ENCODE data around the gene EIF4E3.

- TF ChIP-seq CTCF (IDR thresholded peaks at IDR 0.05; ENCODE audit: poor library complexity, severe bottlenecking) = no peak
- TF ChIP-seq SMC3 (conservative IDR thresholded peaks at IDR 0.05; ENCODE audit: poor library complexity) = no peak
- TF ChIP-seq EZH2 (IDR thresholded peaks at IDR 0.05; ENCODE audit: borderline replicate concordance, insufficient read depth, low read length, poor library complexity, severe bottlenecking) = no peak
- TF ChIP-seq RAD21 (conservative IDR thresholded peaks at IDR 0.05) = no peak
- TF ChIP-seq MXI1 (conservative IDR thresholded peaks at IDR 0.05; ENCODE audit: poor library complexity, severe bottlenecking) = no peak
- no peak for TF ChIP-seq POLR2AphosphoS5 (IDR thresholded peaks at IDR 0.05)
- TF ChIP-seq TAF1 (IDR thresholded peaks at IDR 0.05; ENCODE audit: low read depth) = no peak
- TF ChIP-seq EP300 (conservative IDR thresholded peaks at IDR 0.05; ENCODE audit: poor library complexity, severe bottlenecking) = no peak
Observed at GRCh38 chr3:71692139-71692538, 33.1 kb downstream of the EIF4E3 start.

All from neural cell (in vitro differentiated cells).